Stimulated activated effector memory CD8-positive, alpha-beta T cell treated with anti-CD3 and anti-CD28 coated beads, Interleukin-12 subunit alpha, Interleukin-12 subunit beta, amount 100 ng/mL, for 72 hours (primary cell): Measurements from ENCODE around the gene GH1.
"Not testable (repeated sequence)": the region's sequence is repeated elsewhere in the genome, so short reads cannot be mapped to it uniquely, and the experiment has no call there.

Experiments
- ATAC-seq: fragments of 150-1000 bp; cut with Tn5 transposase; 2 replicates; pipeline ENCODE4 v1.10.0; 2021
- DNase-seq, 2 donors: peaks; one replicate each; pipeline ENCODE4 v3.0.0; 2021 to 2022; ENCODE audit warnings: low spot score in 2 of 2
- H3K27ac Mint-ChIP-seq: one replicate; pipeline ENCODE4 v1.8.0; 2022; ENCODE audit warnings: mild to moderate bottlenecking, mixed read lengths
- H3K36me3 Mint-ChIP-seq: one replicate; pipeline ENCODE4 v1.8.0; 2022; ENCODE audit warnings: mild to moderate bottlenecking, mixed read lengths
- H3K4me1 Mint-ChIP-seq: one replicate; pipeline ENCODE4 v1.8.0; 2022; ENCODE audit warnings: mixed read lengths
- H3K4me3 Mint-ChIP-seq: one replicate; pipeline ENCODE4 v1.8.0; 2022; ENCODE audit warnings: mild to moderate bottlenecking, mixed read lengths
- H3K9me3 Mint-ChIP-seq: one replicate; pipeline ENCODE4 v1.8.0; 2022; ENCODE audit warnings: mixed read lengths

The GH1 gene

GRCh38 chr17:63920779-63921178, 2.1 kb upstream of the GH1 start:
- H3K4me1 Mint-ChIP-seq: peaks cover 13% of the 10 kb centered on the region
- H3K4me3 Mint-ChIP-seq, H3K36me3 Mint-ChIP-seq, H3K27ac Mint-ChIP-seq, H3K9me3 Mint-ChIP-seq, ATAC-seq, DNase-seq: not testable (repeated sequence)

GRCh38 chr17:63920050-63920449, 1.4 kb upstream of the GH1 start:
- not testable (repeated sequence) for H3K9me3 Mint-ChIP-seq, DNase-seq, ATAC-seq, H3K4me3 Mint-ChIP-seq, H3K36me3 Mint-ChIP-seq
- Mint-ChIP-seq H3K27ac (peak overlapping the region; percentile 30), H3K4me1 (peaks cover 13% of the 10 kb centered on the region)

GRCh38 chr17:63919311-63919723, 678 bp upstream of the GH1 start:
- DNase-seq: peak; percentile 73 to 83
- peak overlapping the region; percentile 20 for H3K27ac Mint-ChIP-seq

GRCh38 chr17:63918305-63918704, 334 bp downstream of the GH1 start:
- no peaks in the 10 kb centered on the region for H3K9me3 Mint-ChIP-seq
- H3K27ac Mint-ChIP-seq: peak overlapping the region; percentile 50
- DNase-seq (no peak), ATAC-seq (no peak)
- no peak overlapping the region for H3K4me3 Mint-ChIP-seq
- no peaks in the 10 kb centered on the region for H3K36me3 Mint-ChIP-seq
- peaks cover 13% of the 10 kb centered on the region for H3K4me1 Mint-ChIP-seq

More at GRCh38 chr17:63919311-63919723, 678 bp upstream of the GH1 start:
- Mint-ChIP-seq H3K36me3 (no peaks in the 10 kb centered on the region), H3K4me3 (no peak overlapping the region), H3K4me1 (peaks cover 13% of the 10 kb centered on the region), H3K9me3 (no peaks in the 10 kb centered on the region)
- ATAC-seq: peak; percentile 93

DNA sequence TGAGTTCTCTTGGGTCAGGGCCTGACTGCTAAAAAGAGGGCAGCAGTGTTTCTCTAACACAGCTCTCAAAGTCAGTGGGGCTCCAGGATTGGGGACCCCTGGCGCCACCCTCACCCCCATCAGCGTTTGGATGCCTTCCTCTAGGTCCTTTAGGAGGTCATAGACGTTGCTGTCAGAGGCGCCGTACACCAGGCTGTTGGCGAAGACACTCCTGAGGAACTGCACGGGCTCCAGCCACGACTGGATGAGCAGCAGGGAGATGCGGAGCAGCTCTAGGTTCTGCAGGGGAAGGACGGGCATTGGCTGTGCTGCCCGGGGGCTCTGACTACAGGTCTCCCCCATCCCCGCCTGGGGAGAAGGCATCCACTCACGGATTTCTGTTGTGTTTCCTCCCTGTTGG, 993 bp downstream of the GH1 start:
- Mint-ChIP-seq H3K27ac (no peak overlapping the region), H3K9me3 (no peaks in the 10 kb centered on the region), H3K36me3 (no peaks in the 10 kb centered on the region), H3K4me1 (peaks cover 19% of the 10 kb centered on the region), H3K4me3 (no peak overlapping the region)
- DNase-seq (no peak), ATAC-seq (no peak)

DNA sequence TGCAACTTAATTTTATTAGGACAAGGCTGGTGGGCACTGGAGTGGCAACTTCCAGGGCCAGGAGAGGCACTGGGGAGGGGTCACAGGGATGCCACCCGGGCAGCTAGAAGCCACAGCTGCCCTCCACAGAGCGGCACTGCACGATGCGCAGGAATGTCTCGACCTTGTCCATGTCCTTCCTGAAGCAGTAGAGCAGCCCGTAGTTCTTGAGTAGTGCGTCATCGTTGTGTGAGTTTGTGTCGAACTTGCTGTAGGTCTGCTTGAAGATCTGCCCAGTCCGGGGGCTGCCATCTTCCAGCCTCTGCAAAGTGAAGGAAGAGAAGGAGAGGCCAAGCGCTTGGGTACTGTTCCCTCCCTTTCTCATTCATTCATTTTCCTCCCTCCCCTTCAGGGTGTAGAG, 1.4 kb downstream of the GH1 start:
- not testable (repeated sequence) for H3K4me3 Mint-ChIP-seq, H3K36me3 Mint-ChIP-seq, H3K9me3 Mint-ChIP-seq, H3K27ac Mint-ChIP-seq, ATAC-seq, DNase-seq
- H3K4me1 Mint-ChIP-seq: peaks cover 18% of the 10 kb centered on the region

DNA sequence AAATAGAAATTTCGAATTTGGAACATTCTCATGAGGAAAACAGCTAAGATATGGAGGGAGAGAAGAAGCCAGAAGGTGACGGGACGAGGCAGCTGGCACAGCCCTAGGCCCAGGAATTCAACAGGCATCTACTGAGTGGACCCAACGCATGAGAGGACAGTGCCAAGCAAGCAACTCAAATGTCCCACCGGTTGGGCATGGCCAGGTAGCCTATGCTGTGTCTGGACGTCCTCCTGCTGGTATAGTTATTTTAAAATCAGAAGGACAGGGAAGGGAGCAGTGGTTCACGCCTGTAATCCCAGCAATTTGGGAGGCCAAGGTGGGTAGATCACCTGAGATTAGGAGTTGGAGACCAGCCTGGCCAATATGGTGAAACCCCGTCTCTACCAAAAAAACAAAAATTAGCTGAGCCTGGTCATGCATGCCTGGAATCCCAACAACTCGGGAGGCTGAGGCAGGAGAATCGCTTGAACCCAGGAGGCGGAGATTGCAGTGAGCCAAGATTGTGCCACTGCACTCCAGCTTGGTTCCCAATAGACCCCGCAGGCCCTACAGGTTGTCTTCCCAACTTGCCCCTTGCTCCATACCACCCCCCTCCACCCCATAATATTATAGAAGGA, 2.0 kb downstream of the GH1 start:
- no peak for ATAC-seq

DNA sequence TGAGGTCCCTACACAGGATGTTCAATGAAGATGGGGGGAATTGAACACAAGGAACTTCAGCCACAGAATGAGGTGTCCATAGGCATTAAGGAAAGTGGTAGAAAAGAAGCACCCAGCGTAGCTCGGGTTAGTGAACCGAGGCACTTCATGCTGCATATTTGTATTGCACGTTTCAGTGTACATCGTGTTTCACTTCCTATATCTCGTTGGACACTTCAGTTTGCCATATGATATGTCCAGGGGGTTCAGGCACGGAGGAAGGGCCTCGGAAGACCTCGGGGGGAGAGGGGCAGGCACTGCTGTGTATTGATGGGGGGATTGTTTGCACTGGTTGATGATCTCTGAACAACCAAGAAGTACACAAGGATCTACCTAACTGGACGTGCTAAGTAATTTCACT, 2.9 kb downstream of the GH1 start:
- not testable (repeated sequence) for H3K9me3 Mint-ChIP-seq, ATAC-seq, DNase-seq, H3K27ac Mint-ChIP-seq, H3K4me3 Mint-ChIP-seq, H3K36me3 Mint-ChIP-seq
- H3K4me1 Mint-ChIP-seq: peaks cover 22% of the 10 kb centered on the region

More for the DNA sequence above, 2.0 kb downstream of the GH1 start:
- Mint-ChIP-seq H3K36me3 (no peaks in the 10 kb centered on the region), H3K27ac (no peak overlapping the region), H3K9me3 (no peaks in the 10 kb centered on the region), H3K4me1 (peaks cover 18% of the 10 kb centered on the region), H3K4me3 (no peak overlapping the region)
- no peak for DNase-seq

DNA sequence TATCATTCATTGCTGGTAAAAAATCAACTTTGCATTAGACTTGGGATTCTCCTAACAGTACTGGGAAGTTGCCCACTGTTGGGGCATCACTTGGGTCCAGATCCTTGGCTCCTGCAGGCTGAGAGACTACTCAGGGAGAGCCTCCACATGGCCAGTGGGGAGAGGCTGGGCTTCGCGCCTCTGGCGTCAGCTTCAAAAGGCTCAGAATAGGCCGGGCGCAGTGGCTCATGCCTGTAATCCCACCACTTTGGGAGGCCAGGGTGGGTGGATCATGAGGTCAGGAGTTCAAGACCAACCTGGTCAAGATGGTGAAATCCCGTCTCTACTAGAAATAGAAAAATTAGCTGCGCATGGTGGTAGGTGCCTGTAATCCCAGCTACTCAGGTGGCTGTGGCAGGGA, 4.2 kb downstream of the GH1 start:
- Mint-ChIP-seq H3K9me3 (no peaks in the 10 kb centered on the region), H3K4me3 (no peak overlapping the region), H3K4me1 (peaks cover 21% of the 10 kb centered on the region), H3K27ac (no peak overlapping the region), H3K36me3 (no peaks in the 10 kb centered on the region)
- no peak for ATAC-seq
- DNase-seq: no peak

- DNase-seq (peak; percentile 59 to 84), ATAC-seq (peak; percentile 71)
- Mint-ChIP-seq H3K27ac (peak overlapping the region; percentile 26), H3K4me1 (peaks cover 14% of the 10 kb centered on the region), H3K4me3 (no peak overlapping the region), H3K36me3 (no peaks in the 10 kb centered on the region), H3K9me3 (no peaks in the 10 kb centered on the region)
Measured at GRCh38 chr17:63911657-63912100, 7.0 kb downstream of the GH1 start.

DNA sequence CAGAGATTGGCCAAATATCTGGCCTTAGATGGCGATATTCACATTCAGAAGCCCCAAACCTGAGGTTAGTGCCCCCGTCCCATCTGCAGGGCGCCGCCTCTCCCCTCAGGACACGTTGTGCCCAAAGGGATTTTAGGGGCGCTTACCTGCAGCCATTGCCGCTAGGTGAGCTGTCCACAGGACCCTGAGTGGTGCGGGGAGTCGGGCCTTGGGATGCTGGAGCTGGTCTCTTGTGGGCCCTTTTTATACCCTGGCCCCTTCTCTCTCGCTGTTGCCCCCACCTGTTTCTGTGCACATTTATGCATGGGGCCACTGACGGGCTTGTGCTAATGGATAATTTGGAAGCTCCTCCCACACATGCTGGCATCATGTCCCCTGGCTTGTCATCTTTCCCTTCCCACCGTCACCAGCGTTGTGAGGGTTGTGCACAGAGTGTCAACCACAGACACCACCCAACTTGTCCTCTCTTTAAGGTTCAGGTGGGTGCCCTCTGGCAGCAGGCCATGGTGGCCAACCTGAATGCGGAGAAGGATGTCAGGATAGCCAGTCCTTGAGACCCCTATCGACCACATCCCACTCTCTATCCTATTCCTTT, 7.5 kb downstream of the GH1 start, which contains the start of gene CSHL1:
TSS of gene CSHL1 (minus strand) at position 218 of the 595 bp plus-strand sequence. CDS start at position 156, 62 bp downstream.
- Mint-ChIP-seq H3K4me3 (no peak within 1 kb of the TSS), H3K9me3 (no peaks in the 10 kb centered on the region), H3K36me3 (no peaks in the 10 kb centered on the region), H3K27ac (peak within 1 kb of the TSS; percentile 26), H3K4me1 (peaks cover 14% of the 10 kb centered on the region)
- no peak for ATAC-seq
- DNase-seq: no peak

GRCh38 chr17:63910096-63910495, 8.5 kb downstream of the GH1 start:
- Mint-ChIP-seq H3K9me3 (no peaks in the 10 kb centered on the region), H3K4me1 (peaks cover 14% of the 10 kb centered on the region), H3K4me3 (no peak overlapping the region), H3K27ac (no peak overlapping the region), H3K36me3 (no peaks in the 10 kb centered on the region)
- DNase-seq (no peak), ATAC-seq (no peak)

GRCh38 chr17:63909586-63909985, 9.1 kb downstream of the GH1 start:
- not testable (repeated sequence) for H3K36me3 Mint-ChIP-seq, H3K27ac Mint-ChIP-seq, H3K4me3 Mint-ChIP-seq, H3K9me3 Mint-ChIP-seq, ATAC-seq, DNase-seq
- H3K4me1 Mint-ChIP-seq: peaks cover 14% of the 10 kb centered on the region

GRCh38 chr17:63907161-63907778, 11.4 kb downstream of the GH1 start:
- ATAC-seq: peak; percentile 65
- not testable (repeated sequence) for DNase-seq, H3K27ac Mint-ChIP-seq, H3K4me3 Mint-ChIP-seq, H3K9me3 Mint-ChIP-seq, H3K36me3 Mint-ChIP-seq
- peaks cover 11% of the 10 kb centered on the region for H3K4me1 Mint-ChIP-seq

- not testable (repeated sequence) for DNase-seq, H3K36me3 Mint-ChIP-seq, H3K9me3 Mint-ChIP-seq, ATAC-seq, H3K27ac Mint-ChIP-seq, H3K4me3 Mint-ChIP-seq
- H3K4me1 Mint-ChIP-seq: peaks cover 11% of the 10 kb centered on the region
Measured at GRCh38 chr17:63904796-63905195, 13.8 kb downstream of the GH1 start.

DNA sequence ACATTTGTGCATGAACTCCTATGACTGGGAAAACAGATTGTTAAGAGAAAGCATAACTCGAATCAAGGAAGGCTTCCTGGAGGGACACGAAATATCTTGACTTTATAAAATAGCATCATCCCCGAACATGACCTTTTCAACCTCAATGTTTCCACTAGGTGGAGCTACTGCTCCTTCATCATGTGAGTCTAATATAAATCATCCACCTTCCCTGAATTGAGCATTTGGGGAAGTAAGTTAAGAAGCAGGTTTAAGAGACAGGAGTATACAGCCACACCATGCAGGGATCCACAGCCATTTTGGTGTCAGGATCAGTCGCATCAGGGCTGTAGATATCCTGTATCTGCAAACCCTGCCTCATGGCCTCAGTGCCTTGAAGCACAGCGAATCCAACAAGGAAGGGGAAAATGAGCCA, 14.8 kb downstream of the GH1 start:
- not testable (repeated sequence) for H3K9me3 Mint-ChIP-seq, H3K36me3 Mint-ChIP-seq, H3K27ac Mint-ChIP-seq, DNase-seq, H3K4me3 Mint-ChIP-seq
- ATAC-seq: peak; percentile 60
- H3K4me1 Mint-ChIP-seq: peaks cover 21% of the 10 kb centered on the region
